ENCODE measurements around the gene AGPAT1.
A peak's percentile ranks its signal among the peaks of the same experiment; 100 is the strongest.
"Not testable (repeated sequence)": the region's sequence is repeated elsewhere in the genome, so short reads cannot be mapped to it uniquely, and the experiment has no call there.

Gene AGPAT1

DNA sequence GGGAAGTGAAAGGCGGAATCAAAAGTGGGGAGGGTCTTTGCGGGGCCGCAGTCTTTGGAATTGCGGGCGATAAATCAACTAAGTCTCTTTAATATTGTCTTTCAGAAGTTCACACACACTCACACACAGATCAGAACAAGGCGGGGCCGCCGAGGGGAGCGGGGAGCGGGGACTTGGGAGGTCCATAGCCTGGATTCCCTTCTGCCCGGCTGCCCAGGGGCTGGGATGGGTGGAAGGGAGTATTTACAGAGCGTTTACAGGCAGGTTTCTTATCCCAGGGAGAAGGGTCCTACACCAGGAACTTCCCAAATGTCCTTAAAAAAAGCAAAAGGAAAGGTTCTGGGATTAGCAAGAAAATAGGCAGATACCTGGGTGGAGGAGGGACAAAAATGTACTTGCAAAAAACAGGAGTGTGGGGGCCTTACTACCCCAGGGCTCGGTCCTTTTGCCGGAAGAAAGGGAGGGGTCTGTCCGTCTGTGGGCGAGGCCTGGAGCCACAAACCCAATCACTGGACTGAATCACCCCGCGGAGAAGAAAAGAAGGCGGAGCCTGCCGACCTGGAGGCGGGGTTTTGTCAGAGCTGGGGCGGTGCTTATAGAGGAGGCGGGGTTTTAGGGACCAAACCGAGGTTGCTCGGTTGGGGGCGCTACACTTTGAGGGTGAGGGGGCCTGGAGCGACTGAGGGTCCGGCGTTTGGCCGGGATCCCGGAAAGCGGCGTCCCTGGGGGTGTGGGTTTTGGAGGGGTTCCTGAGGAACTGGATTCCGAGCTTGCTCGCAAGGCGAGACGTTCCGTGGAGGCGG lies 27.4 kb downstream of the AGPAT1 start:
- DNase-seq (ENCODE audit: low spot score): peak; percentile 23

DNA sequence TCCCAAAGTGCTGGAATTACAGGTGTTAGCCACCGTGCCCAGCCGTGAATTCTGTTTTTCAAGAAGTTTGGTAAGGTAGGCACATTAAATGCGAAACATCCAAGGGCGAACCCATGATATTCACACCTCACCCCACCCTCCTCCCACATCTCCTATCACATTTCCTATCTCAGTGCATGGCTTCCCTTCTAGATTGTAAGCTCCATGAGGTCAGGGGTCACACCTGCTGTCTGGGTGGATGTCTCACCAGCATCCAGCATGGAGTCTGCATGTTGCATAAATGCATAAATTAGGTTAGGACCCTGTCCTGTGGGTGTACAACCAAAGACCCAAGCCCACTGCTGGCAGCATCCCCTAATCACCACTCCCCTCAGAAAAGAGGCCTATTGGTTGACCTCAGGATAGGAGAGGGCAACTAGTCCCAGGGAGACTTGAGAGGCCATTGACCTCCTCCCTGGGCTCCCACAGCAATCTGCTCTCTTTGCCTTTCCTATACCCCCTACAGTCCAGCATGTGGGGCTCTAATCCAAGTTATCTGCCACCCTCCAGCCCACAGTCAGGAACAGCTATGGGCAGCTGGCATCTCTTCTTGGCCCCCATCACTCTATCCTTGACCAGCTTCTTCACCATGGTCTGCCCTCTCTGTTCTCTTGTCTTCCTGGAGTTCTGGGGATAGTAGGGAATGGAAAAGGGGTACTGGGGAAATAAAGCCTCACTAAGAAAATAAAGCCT lies 28.3 kb downstream of the AGPAT1 start:
- no peak for DNase-seq (ENCODE audit: low spot score)

DNA sequence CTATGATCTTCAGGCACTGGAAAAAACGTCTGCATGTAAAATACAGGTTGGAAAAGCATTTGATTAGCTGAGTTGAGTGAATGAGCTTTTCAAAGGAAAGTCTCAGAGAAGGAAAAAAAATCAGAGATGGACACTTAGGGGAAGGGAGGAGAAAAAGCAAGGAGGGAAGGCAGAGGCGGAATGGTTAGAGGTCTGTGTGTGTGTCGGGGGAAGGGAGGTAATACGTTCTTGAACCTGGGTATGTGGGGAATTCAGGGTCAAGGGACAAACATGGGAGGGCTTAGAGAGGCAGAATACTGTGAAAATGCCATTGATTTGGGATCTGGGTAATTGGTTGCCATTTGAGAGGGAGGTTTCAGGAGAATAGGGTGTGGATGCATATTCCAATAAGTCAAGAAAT lies 29.2 kb downstream of the AGPAT1 start:
- no peak for DNase-seq (ENCODE audit: low spot score)

DNA sequence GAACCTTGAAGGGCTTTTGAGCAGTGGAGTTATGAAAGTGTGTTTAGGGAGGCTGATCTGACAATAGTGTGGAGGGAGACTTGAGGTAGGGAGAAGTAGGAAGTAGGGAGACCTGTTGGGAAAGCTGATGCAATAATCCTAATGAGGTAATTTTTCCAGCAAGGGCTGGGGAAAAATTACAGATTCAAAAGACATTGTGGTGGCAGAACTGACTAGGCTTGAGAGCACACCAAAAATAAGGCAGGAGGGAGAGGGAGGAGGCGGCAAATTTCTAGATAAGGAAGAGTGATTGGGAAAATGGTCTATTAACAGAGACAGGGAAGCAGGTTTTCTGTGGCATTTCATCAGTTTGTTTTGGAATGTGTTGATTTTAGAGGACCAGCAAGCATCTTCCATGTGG lies 29.6 kb downstream of the AGPAT1 start:
- DNase-seq (ENCODE audit: low spot score): no peak

DNA sequence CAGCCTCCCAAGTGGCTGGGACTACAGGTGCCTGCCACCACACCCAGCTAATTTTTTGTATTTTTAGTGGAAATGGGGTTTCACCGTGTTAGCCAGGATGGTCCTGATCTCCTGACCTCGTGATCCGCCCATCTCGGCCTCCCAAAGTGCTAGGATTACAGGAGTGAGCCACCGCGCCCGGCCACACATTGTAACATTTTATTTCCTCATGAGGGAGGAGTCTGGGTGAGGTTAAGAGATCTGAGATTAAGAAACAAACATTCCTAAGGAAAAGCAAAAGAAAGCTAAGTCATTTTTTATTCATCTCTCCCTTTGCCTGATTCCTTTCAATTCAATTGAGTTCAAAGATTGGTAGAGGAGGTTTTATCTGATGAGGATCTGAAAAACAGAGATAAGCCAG lies 31.6 kb downstream of the AGPAT1 start:
- not testable (repeated sequence) for DNase-seq (ENCODE audit: low spot score)

DNA sequence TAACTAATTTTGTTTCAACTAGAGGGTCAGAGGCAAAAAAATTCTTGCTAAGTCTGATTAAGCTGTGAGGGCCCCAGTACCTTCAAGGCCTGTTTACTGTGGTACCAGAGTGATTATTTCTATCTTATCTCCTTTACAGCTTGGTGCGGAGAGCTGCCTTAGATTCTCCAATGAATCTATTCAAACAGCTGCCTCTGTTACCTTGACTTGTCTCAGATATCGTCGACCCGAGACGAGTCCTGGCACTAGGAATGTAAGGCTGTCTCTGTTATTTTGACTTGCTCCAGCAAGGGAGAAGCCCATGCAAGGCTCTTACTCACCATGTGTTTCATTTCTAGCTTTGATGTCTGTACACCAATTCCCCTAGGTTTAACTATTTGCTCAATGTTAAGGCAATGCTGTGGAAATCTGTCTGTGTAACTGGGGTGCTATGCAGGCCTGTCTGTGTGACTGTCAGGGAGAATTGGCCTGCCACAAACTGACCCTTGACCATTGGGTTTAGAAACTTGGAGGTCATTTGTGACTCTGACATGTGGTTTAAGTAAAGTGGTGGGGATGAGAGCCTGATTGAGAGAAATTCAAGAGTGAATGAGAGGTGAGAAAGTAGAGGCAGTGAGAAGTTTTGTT lies 35.4 kb downstream of the AGPAT1 start:
- no peak for DNase-seq (ENCODE audit: low spot score)

DNA sequence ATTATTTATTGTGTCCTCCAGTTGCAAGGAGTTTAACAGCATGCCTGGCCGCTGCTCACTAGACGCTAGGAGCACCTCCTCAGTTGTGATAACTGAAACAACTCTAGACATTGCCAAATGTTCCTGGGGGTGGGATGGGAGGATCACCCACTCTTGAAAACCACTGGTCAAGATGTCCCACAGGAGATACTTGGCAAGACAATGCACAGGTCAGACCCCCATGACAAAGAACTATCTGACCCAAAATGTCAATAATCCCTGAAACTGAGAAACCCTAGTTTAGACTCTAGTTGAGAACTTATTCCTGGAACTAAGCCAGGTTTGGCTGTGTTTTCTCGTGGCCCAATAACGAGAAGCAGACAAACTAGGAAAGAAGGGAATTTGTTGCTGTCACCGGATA lies 36.3 kb downstream of the AGPAT1 start:
- DNase-seq (ENCODE audit: low spot score): no peak

DNA sequence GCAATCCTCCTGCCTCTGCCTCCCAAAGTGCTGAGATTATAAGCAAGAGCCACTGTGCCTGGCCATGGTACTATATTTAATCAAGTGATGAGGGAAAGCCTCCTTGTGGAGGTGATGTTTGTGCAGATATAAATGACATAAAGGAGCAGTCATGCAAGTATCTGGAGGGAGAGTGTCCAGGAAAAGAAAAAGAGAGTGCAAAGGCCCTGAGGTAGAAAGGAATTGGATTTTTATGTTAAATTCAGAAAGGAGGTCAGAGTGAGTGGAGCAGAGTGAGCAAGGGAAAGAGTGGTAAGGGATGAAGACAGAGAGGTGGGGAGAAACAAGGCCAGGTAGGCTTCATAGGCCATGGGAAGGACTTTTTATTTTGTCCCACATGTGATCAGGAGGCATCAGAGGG lies 38.4 kb downstream of the AGPAT1 start:
- no peak for DNase-seq (ENCODE audit: low spot score)

DNA sequence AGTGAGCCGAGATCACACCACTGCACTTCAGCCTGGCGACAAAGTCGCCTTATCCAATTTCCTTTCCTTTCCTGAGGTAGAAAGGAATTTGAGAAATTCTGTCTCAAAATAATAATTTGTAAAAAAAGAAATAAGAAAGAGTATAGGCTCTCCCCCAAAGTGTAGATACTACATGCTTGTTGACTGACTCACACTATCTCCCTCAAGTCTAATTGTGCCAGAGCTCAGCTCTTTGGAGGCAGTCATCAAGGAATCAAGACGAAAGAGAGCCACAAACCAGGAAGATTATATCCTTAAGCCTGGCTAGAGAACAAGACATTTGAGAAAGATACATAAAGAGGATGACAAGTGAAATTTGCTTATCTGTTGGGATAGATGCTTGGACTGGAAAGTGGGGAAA lies 42.1 kb downstream of the AGPAT1 start:
- no peak for DNase-seq (ENCODE audit: low spot score)

DNA sequence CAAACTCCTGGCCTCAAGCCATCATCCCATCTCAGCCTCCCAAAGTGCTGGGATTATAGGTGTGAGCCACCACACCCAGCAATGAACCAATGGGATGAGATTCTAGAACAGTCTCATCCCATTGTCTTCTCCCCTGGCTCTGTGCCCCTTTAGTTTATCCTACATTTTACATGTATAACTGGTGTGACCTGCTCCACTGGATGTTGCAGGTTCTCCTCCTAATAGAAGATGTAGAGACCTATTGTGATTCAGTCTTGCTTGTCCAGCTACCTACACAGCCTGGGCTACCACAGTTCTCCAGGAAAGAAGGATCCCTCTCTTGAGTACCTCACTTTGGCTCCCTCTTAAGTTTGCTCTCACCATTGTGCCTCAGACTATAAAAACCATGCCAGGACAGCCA lies 43.8 kb downstream of the AGPAT1 start:
- DNase-seq (ENCODE audit: low spot score): no peak

DNA sequence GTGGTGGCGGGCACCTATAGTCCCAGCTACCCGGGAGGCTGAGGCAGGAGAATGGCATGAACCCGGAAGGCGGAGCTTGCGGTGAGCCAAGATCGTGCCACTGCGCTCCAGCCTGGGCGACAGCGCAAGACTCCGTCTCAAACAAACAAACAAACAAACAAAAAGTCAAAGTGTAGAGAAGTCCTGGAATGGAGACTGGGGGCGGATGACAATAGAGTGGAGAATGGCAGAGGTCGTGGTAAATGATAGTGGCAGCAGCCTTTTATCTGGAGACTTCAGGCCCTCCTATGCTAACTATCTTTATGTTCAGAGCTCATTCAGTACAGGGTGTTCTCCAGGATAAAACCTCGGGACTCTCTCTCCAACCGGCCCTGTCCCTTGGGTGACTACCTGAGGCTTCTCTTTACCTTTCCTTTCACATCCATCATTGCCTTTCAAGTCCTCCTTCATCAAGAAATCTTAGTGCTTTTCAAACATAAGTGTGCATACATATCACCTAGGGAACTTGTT lies 44.4 kb downstream of the AGPAT1 start:
- DNase-seq (ENCODE audit: low spot score): no peak

DNA sequence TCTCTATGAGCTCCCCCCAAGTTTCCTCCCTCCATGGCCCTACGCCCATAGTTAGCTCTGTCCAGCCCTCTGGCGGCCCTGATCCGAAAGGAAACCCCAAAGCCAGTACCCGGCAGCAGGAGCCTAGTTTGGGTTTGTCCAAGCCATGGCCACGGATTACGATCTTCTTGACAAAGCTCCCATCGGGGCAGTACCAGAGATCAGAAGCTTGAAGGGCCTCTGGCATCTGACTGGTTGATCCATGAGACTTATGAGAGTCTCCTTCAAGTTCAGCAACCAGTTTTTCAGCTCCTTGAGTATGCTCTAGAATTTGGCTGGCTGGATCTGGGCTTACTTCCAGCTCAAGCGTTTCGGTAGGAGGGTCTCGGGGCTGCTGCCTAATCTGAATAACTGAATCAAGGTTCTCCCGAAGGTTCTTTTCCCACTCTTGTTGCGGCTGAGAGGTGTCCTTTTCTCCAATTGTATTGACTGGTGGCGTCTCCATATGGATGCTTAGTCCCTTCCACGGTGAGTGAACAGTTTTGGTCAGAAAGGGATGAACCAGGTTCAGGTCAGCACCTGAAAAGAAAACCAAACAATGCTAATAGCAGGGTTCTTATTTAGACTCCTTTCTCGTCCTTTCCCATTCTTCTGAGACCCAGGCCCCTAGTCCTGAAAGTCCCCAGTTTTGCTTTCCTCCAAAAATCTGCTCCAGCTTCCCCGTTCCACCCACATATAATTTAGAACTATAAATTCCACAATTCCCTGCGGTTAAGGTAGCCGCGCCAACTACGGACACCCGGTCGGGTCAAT lies 46.4 kb downstream of the AGPAT1 start:
- peak; percentile 24 for DNase-seq (ENCODE audit: low spot score)

DNA sequence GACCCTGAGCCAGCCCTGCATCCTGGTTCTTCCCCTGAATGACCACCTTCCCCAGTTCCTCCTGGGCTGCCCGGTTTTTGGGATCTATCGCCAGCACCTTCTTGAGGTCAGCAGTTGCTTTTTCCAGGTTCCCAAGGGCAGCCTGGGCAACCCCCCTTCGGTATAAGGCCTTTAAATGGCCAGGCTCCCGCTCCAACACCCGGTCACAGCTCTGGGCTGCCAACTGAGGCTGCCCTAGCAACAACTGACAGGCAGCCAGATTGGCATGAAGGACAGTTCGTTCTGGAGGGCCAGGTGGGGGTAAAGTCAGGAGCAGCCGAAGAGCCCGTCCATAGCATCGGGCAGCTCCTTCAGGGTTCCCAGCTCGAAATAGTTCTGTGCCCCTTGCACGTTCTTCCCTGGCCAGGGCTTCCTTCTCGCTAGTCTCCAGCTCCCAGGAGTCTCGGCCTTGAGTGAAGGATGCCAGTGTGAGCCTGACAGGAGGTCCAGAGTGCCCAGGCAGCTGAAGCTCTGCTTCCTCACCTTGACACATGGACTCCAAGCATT lies 47.1 kb downstream of the AGPAT1 start:
- DNase-seq (ENCODE audit: low spot score): peak; percentile 16

DNA sequence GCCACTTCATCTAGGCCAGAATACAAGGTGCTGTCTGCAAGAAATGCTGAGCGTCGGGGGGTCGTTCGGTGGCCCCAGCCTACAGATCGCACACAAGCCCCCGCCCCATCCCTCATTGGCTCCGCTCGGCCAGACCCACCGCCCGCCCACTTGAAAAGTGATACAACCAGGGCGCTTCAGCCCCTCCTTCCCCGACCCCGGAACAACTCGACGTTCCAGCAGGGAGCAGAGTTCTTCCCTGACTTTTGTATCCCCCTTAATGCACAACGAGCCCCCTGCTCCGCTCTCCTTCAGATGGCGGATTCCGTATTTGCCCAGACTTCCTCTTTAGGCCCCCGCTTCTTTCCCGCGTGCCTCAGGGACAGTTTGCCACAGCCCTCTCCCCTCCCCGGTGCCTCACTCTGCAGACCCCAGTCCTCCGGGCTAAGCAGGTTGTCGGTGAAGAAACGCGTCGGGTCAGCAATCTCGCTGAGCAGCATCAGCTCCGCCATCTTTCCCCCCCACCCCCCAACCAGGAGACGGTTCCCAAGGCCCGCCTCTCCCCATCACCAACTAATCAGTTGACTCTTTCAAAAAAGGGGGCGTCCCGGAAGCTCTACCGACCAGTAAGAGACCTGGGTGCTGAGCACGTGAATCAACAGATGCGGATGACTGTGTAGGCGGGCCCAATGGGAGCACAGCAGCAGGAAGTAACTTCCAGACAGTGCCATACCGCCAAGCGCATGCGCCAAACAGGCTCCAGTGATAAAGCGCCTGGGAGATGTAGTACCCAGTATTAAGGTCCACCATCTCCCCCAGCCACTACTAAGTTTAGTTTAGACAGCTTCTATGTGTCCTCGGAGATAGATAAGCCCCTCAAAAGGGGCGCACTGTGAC lies 47.9 kb downstream of the AGPAT1 start, which contains the start of gene ATF6B:
Gene ATF6B, minus strand, starts transcription at position 530 of the 876 bp plus-strand sequence. Its CDS starts 39 bp downstream, at position 491.
- peak; percentile 100 for DNase-seq (ENCODE audit: low spot score)

DNA sequence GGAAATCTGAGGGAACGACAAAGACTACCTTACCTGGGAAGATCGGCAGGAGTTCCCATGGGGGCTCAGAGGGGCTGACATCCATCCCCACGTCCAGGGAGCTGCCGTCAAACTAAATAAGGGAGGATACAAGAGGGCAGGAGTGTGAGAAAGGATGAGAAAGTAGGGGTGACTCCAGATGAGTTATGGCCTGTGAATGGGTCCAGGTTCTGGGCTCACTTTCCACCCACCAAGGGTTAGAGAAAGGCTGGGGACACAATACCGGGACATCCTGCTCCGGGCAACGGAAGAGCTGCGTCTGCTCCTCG lies 48.5 kb downstream of the AGPAT1 start:
- DNase-seq (ENCODE audit: low spot score): no peak

DNA sequence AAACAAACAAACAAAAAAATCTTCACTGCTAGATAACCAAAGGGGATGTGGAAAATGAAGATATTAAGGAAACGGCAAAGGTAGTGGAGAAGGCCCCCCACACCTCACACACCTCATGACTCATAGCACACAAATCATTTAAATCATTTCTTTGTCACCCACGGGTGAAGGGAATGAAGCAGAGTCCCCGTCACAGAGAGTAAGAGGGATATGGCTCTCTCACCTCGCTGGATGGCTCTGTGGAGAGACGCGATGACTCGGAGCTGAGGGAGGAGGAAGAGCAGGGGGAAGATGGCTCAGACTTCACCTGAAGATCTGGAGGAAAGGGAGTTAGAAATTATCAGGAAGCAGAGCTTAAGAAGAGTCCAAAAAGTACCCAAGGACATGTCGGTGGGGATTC lies 49.0 kb downstream of the AGPAT1 start:
- no peak for DNase-seq (ENCODE audit: low spot score)

DNA sequence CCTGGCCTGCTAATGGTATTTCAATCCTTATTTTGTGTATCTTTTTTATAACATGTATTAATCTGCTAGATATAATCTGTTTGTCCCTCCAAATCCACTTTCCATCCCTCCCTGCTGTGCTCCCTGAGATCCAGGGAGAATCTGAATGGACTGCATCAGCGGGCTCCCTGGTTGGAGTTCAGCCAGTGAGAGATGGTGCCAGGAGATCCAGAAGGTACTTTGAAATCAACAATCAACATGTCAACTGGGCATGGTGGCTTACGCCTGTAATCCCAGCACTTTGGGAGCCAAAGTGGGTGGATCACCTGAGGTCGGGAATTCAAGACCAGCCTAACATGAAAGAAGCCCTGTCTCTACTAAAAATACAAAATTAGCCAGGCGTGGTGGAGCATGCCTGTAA lies 52.2 kb downstream of the AGPAT1 start:
- no peak for DNase-seq (ENCODE audit: low spot score)

DNA sequence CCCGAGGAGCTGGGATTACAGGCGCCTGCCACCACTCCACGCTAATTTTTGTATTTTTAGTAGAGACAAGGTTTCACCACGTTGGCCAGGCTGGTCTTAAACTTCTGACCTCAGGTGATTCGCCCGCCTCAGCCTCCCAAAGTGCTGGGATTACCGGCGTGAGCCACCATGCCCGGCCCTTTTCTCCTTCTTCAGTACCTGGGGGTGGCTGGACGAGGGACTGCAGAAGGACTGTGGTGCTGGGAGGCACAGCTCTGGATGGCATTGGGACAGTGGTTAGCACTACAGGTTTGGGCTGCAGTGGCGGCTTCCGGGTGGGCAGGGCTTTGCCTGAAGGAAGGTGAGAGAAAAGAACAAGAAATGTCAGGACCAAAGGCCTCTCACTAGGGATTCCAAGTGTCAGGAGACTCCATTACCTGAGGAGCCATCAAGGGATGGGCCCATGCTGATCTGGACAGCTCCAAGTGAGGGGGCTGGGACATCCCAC lies 55.3 kb downstream of the AGPAT1 start:
- no peak for DNase-seq (ENCODE audit: low spot score)

DNA sequence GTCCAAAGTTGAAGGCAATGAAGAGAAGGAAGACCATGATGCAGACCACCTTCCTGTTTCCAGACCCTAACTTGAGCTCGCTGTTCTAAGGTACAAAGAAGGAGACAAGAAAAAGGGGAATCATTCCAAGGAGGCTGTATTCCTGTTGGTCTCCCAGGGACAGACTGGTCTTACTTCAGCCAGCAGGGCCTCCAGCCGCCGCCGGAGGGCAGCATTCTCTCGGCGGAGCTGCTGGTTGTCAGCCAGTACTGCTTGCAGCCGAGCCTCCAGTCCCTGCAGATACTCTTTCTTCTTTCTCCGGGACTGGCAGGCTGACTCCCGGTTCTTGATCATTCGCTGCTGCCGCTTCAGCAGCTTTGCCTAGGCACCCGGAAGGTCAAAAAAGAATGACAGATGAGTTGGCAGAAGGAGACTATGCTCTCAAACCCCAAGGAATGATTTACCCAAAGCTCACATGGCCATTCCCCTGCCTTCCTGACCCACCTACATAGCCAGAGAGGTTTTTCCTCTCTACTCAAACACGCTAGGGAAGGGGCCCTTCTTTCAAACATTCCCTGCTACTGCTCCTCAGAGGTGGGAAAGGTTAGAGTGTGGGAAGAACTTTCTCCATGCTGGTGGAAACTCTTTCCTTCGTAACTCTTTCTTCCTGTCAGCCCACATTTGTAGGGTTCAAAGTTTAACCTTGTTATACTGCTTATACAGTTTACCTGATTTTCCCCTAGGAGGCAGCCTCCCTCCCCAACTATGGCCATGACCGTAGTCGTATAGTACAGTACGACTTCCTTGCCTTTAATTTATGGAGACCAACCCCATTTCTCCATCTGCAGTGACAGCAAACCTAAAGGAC lies 56.9 kb downstream of the AGPAT1 start:
- DNase-seq (ENCODE audit: low spot score): peak; percentile 86
